GM12892 (cell line): Measurements from ENCODE around the gene EYS.

Experiments used
- POLR2A ChIP-seq: IDR thresholded peaks from 2 replicates; pipeline ENCODE4 v1.6.1; 2011; ENCODE audit warnings: low read depth, low read length, control low read depth
- POLR2AphosphoS5 ChIP-seq: IDR thresholded peaks from 2 replicates; pipeline ENCODE4 v1.6.1; 2011; ENCODE audit warnings: low read depth, low read length, control low read depth
- TAF1 ChIP-seq: IDR thresholded peaks from 2 replicates; pipeline ENCODE4 v1.6.1; 2011; ENCODE audit warnings: low read depth, mild to moderate bottlenecking, control low read depth, low read length, borderline replicate concordance

DNA sequence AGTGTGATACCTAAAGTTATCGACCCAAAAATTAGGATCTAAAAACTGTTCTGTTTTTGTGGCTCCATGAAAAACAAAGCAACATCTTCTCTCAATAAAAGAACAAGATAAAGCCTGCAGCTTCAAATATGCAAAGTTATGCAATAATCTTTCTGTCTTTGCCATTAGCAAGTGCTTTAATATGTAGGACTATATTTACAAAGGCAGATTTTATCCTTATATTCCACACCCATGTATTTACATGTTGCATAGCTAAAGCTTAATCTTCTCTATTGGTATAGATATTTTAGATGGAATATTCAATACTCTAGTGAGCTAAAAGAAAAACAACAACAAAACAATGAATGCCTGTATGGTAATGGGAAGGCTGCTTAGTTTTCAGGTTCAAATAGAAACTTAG lies 1443.2 kb downstream of the EYS start:
- TF ChIP-seq POLR2A: no peak
- no peak for TF ChIP-seq TAF1
- no peak for TF ChIP-seq POLR2AphosphoS5
